Nucleus accumbens (tissue), 56 donors: ENCODE results near the gene XPO4.

Experiments used
- DNase-seq, 56 donors: peaks; one replicate each; lab custom pipeline; 2025; lab: John Stamatoyannopoulos, UW

The XPO4 gene

DNA sequence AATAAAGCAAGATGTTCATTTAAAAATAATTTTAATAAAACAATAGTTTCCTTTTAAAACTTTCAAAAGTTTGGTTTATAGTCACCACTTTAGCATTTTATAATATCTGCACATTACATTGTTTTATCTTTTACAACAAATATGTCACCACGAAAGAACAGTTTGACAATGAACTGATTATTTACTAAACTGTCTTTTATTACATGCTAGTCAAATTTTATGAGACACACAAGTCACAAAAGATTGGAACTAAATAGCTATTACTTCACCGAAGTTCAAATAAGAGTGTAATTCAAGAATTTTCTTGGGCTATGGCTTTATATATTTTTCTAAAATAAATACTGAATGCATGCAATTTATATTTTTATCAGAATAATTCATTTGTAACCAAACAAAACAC, 71.3 kb downstream of the XPO4 start:
- no peak for DNase-seq

DNA sequence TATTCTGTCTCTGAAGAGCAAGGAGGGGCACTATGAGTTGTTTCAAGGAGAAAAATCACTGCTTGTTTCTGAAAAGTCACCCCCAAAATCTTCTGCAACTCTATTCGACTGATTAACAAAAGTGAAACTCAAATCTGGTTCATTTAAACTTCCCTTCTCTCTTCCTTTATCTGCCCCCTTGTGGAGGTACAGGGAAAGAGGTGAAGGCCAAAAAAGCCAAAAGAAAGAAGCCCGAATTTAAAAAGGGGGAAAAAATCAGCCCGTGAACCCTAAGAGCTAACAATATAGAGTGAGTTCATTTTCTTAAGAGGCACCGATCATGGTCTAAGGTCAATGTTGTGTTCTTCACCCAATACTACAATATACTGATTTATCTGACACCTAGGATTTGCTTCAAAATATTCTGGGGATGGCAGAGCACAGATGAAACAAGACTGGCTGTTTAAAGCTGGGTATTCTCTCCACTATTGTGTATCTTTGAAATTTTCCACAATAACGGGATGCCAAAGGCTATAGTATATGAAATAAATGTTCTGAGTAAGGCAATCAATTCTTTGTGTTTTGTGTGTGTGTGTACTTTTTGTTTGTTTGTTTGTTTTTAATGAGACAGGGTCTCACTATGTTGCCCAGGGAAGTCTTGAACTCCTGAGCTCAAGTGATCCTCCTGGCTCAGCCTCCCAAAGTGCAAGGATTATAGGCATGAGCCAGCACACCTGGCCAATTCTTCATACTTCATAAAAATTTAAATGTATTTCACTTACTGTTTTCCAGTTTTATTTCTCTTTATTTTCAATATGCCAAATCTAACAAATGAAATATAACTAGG, 73.8 kb downstream of the XPO4 start:
- peak in 2 of 56 donors; percentile 5 to 27 for DNase-seq

DNA sequence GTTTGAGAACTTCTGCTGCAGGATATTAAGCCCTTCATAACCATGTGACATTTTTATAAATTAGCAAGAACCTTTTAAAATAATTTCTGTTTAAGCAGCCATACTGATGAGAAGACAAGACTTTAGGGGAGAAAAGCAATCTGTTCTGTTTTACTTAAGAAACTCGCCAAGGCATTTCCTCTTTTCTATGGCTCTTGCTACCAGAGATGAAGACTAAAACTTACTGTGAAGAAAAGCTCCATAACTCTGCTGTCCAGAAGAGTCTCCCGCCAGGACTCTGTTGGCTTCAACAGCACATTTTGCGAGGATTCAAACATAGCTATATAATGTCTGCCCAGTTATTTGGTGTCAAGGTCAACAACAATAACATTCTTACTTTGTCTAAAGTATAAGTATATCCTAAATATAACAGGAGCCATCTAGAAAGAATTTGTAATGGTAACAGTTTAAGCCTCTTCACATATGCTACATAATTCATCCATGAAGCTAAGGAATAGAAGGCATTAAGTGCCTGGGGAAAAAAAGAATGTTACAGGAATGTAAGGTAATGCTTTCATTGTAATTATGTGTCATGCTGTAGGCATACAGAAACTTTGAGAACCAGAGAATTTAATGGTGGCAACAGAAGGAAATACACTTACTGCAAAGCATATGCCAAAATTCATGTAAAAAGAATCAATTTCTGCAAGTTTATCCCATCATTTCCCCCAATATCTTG, 75.5 kb downstream of the XPO4 start:
- DNase-seq: no peak

DNA sequence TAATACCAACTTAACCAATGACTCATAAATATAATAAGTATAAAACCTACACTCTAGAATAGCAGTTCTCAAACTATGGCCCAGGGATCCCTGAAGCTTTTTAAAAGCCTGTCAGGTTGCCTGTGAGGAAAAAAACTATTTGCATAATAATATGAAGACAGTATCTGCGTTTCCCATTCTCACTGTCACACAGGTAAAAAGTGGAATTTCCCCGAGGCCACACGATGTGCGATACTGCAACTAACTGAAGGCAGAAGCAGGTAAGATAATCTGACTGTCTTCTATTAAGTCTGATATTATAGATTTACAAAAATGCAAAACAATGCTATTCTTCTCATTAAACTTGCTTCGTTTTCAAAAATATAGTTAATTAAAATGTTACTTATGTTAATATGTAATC, 76.2 kb downstream of the XPO4 start:
- DNase-seq: no peak

DNA sequence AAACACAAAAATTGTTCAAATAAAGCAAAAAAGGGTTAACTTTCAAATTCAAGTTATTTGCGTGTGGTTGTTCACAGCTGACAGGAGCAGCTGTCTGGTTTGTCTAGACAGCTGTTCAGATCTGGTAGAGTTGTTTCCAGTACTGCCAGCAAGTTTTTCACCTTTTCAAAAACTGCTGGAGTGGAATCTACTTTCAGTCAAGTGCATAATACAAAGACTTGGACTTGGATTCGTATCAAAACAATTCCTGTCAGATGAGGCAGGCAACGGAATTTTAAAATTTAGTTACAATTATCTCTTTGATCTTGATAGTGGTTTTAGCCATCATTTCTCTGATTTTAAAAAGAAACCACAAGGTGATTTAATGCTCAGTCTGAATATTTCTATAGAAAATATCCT, 77.1 kb downstream of the XPO4 start:
- DNase-seq: no peak

DNA sequence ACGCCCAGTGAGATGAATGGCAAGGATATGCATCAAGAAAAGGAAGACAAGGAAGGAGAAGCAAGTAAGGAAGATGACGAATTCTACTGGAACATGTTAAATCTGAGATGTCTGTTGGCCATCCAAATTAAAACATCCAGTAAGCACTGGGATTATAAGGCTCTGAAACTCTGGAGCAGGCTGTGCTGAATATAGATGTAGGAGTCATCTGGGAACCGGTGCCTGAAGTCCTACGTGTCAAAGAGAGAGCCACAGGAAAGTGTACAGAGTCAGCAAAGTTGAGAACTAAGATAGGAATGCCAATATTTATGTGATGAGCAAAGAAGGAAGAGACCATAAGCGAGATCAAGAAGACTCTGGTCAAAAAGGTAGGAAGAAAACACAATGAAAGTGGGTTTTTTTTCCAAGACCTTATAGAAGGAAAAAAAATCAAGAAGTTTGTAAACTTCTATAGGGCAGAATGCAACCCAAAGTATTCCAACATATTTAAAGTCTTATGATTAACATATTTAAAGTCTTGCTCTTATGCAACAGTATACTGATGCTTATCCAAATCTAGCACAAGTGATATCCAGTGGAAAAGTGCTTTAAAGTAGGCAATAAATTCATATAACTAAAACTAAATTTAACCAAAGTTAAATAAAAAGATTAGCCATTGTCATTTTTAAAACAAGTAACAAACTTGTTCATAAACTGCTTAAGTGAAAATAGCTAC, 77.6 kb downstream of the XPO4 start:
- DNase-seq: no peak

DNA sequence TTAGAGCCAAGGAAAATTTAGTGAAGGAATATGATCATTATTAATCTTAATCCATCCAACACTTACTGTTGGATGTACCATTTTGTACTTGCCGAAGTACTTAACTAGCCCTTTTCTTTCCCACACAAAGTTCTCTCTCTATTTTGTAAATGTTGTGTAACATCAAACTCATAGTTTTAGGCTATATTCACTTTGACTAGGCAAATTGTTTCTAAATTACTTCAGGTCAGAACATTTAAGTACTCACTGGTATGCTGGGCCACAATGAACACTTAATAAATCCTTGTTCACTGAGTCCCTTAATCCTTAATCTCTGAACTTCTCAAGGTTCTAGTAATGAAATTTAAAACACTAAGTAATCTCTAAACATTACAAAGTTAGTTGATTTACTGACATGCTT, 79.5 kb downstream of the XPO4 start:
- no peak for DNase-seq

DNA sequence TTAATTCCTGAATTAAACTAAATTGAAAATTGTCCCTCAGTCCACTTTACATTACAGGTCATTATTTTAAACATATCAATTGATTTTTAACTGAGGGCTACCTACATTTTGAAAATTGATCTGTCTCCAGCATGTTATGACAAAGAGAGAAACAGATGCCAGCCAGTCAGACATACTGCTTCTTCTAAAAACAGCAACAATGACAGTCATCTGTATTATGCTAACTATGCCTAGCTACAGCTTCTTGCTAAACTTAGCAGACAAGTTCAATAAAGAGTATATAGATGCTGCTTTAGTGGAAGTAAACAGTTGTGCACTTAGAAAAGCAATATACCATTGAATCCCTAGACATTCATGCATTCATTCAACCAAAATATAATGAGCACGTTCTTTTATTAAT, 80.1 kb downstream of the XPO4 start:
- DNase-seq: no peak

DNA sequence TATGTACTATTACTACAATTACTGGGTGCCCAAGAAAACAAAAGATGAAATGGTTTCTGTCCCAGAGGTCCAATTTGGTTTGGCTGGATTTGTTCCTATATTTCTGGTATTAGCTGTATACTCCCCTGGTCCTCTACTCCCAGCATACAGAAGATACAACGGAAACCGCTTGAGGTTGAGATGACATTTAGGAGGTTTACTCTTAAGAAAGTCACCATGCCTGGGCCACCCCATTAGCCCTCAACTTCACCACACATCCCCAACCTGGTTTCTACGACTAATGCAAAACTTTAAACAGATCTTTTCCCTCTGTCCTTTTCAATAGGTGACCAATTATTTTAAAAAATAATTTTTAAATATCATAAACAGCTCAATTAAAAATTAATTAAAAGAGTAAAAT, 82.8 kb downstream of the XPO4 start:
- DNase-seq: no peak

DNA sequence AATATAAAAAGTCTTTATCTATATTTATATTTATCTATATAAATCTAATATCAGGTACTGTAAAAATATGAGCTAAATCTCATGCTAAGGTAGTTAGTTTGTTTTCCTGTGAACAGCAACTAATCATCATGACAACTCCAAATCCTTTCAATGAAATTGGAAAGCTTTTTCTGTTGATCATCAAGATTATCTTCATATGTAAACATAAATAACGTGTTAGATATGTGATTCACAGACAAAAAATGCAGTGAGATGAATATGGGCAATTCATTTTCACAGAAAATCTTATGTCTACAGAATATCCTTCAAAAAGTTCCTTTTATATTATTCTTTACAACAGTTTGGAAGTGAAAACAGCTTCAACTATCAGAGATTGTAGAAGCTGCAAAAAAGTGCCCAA, 87.1 kb downstream of the XPO4 start:
- DNase-seq: no peak

DNA sequence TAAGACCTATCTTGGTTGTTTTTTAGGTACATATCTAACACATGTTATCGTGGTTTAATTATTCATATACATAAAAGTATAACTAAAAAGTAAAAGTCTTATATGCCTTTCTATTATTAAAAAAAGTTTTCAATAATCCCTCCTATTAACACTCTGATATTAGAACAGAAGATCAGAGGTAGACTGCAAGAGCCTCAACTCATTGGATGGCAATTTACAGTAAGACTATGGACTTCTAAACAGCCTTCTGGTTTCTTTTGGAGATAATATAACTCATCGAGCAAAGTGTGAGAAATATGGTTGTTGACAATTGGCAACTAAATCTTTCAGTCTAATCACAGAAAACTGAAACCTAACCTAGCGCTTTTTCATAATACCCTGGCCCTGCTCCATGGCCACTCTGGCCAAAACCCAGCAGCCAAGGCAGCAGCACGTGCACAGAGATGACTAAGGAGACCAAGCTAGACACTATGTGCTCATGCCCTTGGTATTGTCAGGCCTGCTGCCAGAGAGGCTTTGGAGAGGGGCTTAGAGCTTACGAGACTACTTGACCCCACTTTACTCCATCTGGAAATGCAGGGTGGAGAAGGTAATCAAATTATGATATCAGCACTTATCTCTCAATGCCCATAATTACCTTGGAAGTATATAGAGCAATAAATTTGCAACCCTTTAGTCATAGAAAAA, 88.2 kb downstream of the XPO4 start:
- DNase-seq: peak in 2 of 56 donors; percentile 6 to 37

DNA sequence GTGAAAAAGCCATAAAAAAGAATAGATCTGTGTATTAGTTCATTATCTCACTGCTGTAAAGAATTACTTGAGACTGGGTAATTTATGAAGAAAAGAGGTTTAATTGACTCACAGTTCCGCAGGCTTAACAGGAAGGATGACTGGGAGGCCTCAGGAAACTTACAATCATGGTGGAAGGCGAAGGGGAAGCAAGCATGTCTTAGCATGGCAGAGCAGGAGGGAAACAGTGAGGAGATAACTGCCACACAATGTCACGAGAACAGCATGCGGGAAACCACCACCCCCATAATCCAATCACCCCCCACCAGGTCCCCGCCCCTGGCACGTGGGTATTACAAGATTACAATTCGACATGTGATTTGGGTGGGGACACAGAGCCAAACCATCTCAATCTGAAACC, 89.7 kb downstream of the XPO4 start:
- no peak for DNase-seq

DNA sequence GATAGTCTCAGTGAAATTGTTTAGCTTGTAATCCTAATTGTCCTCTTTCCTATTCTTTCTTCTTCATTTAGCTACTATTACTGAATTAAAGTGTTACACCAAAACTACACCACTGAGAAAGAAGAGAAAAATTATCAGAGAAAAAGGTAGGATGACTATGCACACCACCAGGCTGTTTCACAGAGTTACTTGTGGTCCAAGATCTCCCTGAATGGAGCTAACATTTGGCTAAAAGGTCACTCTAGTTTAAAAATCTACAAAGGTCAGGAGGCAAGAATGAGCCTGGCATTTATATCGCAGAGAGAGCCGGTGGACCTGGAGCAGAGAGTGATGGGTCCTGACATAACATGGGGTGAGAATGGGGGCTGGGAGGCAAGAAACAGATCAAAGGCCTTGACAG, 91.7 kb downstream of the XPO4 start:
- no peak for DNase-seq

DNA sequence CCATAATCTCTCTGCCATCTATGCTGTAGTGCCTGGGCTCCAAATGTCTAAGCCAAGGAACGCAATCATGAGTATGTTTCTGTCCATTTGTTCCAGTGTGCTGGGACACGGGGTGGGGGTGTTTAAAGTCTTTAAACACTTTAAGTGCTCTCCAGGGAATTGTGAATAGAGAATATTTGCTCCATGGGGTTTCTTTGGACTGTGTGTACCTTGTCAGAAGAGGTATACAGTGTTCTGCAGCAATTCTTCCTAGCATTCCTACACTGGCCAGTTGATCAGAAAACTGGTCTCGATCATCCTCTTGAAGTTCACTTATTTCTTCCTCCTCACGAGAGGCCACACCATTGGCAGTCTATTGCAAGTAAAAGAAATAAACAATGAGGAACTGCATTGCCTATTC, 93.7 kb downstream of the XPO4 start:
- DNase-seq: no peak

DNA sequence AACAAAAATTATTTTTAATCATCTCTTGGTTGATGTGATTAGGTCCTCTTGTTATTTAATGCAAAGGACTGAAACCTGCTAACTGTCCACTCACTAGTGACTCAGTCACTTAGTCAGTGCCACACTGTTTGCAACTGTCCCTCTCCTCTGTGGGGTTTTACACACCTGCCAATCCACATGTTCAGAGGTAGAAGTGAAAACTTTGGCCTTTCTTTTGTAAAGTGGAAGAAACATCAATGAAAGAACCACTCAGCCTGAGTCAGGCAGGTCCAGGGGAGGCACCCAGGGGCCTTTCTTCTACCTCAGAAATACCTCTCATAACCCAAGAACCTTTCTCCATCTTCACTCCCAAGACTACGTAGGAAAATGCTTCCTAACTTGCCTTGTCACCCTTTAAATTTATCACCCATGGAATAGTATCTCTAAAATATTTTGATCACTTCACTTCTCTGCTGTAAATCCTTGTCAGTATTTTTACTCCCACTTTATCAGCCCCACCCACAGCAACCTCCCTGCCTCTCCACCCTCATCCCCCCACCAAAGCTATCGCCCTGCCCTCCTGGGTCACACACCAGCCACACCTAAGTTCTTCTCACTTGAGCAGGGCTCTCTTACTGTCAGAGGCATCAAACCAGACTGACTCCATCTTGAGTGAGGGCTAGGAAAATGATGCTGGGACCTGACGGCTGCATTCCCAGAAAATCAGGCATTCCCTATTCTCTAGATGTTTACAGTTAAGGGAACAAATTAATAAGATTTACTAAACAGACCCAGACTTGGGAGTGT, 99.2 kb downstream of the XPO4 start:
- DNase-seq: no peak

DNA sequence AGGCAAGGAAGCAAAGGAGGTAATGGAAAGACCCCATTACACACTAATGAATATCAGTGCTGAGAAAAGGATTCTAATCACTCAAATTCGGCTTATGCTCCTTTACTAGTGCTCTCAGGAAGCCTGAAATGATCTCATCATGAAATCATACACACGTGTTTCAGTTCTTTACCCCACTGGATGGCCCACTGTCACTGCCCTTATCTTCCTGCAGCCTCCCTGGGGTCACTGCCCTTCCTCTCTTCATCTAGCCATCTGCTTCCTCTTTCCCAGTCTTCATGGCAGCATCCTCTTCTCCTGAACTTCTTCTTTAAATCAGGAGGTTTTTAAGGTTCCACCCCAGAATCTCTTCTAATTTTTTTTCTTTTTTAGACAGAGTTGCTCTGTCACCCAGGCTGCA, 100.8 kb downstream of the XPO4 start:
- DNase-seq: no peak

DNA sequence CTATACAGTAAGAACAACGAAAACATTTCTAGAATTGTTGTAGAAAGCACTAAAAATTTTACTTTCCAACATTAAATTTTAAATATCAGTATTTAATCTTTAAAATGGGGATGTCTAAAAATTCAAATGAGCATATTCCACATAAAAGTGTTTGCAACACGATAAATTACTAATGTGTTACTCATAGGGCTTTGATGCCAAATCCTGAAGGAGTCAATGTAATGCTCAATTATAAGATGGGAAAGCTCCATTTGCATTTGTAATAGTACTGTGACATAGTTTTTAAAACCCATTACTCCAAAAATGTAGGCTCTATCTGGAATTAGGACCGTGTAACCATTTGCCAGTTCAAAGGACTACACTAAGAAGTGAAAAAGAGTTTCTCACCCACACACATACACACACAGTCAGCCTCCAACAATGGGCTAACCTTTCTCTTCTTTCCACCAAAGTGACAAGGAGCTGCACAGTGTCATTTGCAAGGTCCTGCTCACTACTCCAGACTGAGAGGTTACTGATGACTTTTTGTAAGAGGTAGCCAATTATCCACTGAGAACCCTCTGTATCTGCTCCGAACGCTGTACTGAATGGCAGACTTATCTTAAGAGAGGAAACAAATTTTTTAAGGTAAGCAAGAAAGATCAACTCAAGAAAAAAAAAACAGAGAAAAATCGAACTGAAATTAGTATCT, 102.7 kb downstream of the XPO4 start:
- no peak for DNase-seq

DNA sequence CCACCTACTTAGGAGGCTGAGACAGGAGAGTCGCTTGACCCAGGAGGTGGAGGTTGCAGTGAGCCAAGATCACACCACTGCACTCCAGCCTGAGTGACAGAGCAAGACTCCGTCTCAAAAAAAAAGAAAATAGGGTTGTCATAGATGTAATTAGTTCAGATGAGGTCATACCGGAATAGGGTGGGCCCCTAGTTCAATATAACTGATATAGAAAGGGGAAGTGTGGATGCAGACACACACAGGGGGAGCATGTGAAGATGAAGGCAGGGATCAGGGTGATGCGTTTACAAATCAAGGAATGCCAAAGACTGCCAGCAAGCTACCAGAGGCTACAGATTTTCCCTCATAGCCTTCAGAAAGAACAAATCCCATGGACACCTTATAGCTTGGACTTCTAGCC, 104.5 kb downstream of the XPO4 start:
- no peak for DNase-seq

DNA sequence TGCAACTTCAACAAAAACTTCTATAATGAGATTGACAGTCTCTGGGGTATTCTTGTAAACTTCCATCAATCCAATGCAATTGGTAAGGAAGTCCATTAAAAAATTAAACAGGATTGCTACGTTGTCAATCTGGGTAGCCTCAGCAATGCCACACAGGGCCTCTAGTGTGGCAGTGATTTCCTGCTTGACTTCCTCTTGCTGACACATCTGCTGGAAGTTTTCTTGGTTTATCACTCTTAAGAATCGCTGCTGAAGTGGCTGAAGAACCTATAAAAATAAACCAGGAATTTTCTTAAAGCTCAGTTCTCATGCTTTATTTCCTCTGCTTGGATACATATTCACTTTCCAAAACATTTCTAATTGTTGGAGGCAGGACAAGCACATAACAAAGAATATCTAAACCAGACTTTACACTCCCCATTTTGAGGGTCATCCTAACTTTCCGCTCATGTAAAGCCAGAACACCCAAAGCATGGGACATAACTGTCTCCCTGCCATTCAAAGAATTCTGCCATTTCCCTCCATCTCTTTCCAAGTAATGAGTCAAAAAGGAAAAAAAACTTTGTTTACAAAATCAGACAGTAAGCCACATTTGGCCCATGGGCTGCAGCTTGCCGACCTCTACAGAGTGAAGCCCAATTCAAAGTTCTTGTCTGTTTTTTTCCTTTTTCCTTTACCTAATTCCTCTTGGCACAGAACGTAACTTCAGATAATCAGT, 105.6 kb downstream of the XPO4 start:
- no peak for DNase-seq
